Stimulated activated naive CD8-positive, alpha-beta T cell treated with anti-CD3 and anti-CD28 coated beads, Interleukin-15, Interleukin-2, amounts not matched to agents 100 ng/mL and 50 ng/mL, for 24 hours (primary cell): ENCODE data around the gene FOXE1.

ENCODE experiments used
- H3K27ac Mint-ChIP-seq: one replicate; pipeline ENCODE4 v1.8.0; 2021; ENCODE audit warnings: mild to moderate bottlenecking, mixed read lengths
- H3K27me3 Mint-ChIP-seq: one replicate; pipeline ENCODE4 v1.8.0; 2021; ENCODE audit warnings: mixed read lengths
- H3K36me3 Mint-ChIP-seq: one replicate; pipeline ENCODE4 v1.8.0; 2021; ENCODE audit warnings: low read depth, mixed read lengths
- H3K4me1 Mint-ChIP-seq: one replicate; pipeline ENCODE4 v1.8.0; 2021; ENCODE audit warnings: low read depth, mixed read lengths
- H3K4me3 Mint-ChIP-seq: one replicate; pipeline ENCODE4 v1.8.0; 2021; ENCODE audit warnings: mild to moderate bottlenecking, mixed read lengths
- H3K9me3 Mint-ChIP-seq: one replicate; pipeline ENCODE4 v1.8.0; 2021; ENCODE audit warnings: mixed read lengths

Gene FOXE1

DNA sequence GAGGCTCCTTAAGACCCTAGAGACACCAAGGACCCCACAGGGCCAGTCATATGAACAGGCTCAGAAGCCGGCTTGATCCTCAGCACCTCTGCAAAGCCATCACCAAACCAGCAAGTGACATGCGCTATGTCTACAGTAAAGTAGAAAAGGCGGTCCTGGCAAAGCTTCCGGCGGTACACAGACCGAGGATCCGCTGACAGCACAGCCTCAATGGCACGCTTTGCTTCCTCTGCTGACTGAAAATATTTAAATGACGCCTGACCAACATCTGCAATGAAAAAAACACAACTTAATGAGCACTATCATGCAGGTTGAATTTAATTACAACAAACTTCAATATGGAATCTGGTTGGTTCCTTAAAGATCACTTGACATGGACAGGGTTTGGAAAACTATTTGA, 51.7 kb downstream of the FOXE1 start:
- peaks cover 77% of the 10 kb centered on the region for H3K4me1 Mint-ChIP-seq
- peak overlapping the region; percentile 61 for H3K27ac Mint-ChIP-seq
- H3K4me3 Mint-ChIP-seq = peak overlapping the region; percentile 73
- H3K27me3 Mint-ChIP-seq = no peaks in the 10 kb centered on the region
- no peaks in the 10 kb centered on the region for H3K9me3 Mint-ChIP-seq
- H3K36me3 Mint-ChIP-seq = peaks cover 29% of the 10 kb centered on the region

GRCh38 chr9:97905228-97905627, 52.2 kb downstream of the FOXE1 start:
- H3K9me3 Mint-ChIP-seq = no peaks in the 10 kb centered on the region
- peaks cover 82% of the 10 kb centered on the region for H3K4me1 Mint-ChIP-seq
- H3K36me3 Mint-ChIP-seq = peaks cover 34% of the 10 kb centered on the region
- H3K27me3 Mint-ChIP-seq = no peaks in the 10 kb centered on the region
- peak overlapping the region; percentile 61 for H3K27ac Mint-ChIP-seq
- peak overlapping the region; percentile 73 for H3K4me3 Mint-ChIP-seq
